Upper lobe of left lung (tissue), 4 donors: ENCODE data around the gene RAB11FIP3.

Experiments
- POLR2A ChIP-seq, 4 donors: fragments of 450-650 bp; IDR thresholded peaks; one replicate each; pipeline ENCODE4 v1.5.1; 2016 to 2017; ENCODE audit warnings: antibody characterized with exemption in 4 of 4, mild to moderate bottlenecking in 2 of 4
- POLR2AphosphoS5 ChIP-seq, 2 donors: sonication (generic); formaldehyde crosslinking; IDR thresholded peaks; one replicate each; pipeline ENCODE4 v1.5.1; 2017; ENCODE audit warnings: antibody characterized with exemption in 2 of 2
- TF ChIP-seq, protein P1 (sequence below), 6 experiments: fragments of 450-650 bp in 4 of 6; fragments of 200-600 bp in 2 of 6; sonication (generic) in 2 of 6; IDR thresholded peaks; one replicate each; pipeline ENCODE4 v1.5.1; 2016 to 2019; ENCODE audit warnings: antibody characterized with exemption in 6 of 6

DNA sequence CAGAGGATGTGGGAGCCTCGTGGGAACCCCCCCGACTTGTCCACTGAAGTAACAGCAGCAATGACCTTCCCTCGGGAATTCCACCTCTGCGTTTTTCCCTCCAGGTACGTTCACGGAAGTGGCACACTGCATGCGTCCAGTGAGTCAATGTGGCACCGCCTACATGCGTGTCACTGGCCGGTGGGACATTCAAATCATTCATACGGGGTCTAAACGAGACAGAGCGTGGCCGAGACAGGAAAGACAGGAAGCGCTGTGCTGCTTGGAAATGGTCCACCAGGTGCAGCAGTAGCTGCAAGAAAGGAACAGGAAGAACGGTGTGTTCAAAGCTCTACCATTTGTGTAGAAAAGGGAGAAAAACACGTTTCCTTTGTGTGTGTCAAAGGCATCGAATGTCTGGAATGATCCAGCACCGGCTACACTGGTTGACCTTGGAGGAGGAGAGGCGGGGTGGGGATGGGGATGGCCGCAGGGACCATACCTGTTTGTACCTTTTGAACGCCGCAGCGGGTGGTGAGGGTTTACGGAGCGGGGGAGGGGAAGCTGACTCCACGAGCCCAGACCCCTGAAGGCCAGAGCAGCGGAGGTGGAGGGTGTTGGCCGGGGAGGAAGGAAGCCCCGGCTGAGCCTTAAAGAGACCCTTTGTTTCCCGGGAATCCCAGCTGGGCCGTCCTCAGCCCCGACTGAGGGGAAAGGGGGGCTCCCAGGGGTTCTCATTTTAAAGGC lies 42.0 kb upstream of the RAB11FIP3 start:
- TF ChIP-seq, protein P1, sequence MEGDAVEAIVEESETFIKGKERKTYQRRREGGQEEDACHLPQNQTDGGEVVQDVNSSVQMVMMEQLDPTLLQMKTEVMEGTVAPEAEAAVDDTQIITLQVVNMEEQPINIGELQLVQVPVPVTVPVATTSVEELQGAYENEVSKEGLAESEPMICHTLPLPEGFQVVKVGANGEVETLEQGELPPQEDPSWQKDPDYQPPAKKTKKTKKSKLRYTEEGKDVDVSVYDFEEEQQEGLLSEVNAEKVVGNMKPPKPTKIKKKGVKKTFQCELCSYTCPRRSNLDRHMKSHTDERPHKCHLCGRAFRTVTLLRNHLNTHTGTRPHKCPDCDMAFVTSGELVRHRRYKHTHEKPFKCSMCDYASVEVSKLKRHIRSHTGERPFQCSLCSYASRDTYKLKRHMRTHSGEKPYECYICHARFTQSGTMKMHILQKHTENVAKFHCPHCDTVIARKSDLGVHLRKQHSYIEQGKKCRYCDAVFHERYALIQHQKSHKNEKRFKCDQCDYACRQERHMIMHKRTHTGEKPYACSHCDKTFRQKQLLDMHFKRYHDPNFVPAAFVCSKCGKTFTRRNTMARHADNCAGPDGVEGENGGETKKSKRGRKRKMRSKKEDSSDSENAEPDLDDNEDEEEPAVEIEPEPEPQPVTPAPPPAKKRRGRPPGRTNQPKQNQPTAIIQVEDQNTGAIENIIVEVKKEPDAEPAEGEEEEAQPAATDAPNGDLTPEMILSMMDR (IDR thresholded peaks at IDR 0.05): no peak
- no peak for TF ChIP-seq POLR2A (IDR thresholded peaks at IDR 0.05)
- peak in 1 of 2 donors; percentile 47 for TF ChIP-seq POLR2AphosphoS5 (IDR thresholded peaks at IDR 0.05)
